HG02678 (cell line): ENCODE data around the gene GNB2.

Experiments used
- ATAC-seq: cut with Tn5 transposase; IDR thresholded peaks from one replicate; pipeline ENCODE4 v1.9.1; 2021; ENCODE audit warnings: mild to moderate bottlenecking, moderate library complexity; ENCODE audit not compliant: unreplicated experiment

The GNB2 gene

GRCh38 chr7:100680576-100681271 lies 7.2 kb downstream of the GNB2 start:
- ATAC-seq, result no peak

- ATAC-seq, result no peak
Observed at GRCh38 chr7:100681491-100682227, 8.1 kb downstream of the GNB2 start.

GRCh38 chr7:100682228-100682741 lies 8.7 kb downstream of the GNB2 start:
- no peak for ATAC-seq

GRCh38 chr7:100682991-100683658 lies 9.6 kb downstream of the GNB2 start:
- no peak for ATAC-seq

- no peak for ATAC-seq
Observed at GRCh38 chr7:100683659-100684533, 10.4 kb downstream of the GNB2 start.

- ATAC-seq, result no peak
Observed at GRCh38 chr7:100684534-100685042, 11.0 kb downstream of the GNB2 start.

- ATAC-seq, result no peak
Observed at GRCh38 chr7:100685049-100685605, 11.6 kb downstream of the GNB2 start.

- ATAC-seq, result no peak
Observed at GRCh38 chr7:100685631-100686145, 12.1 kb downstream of the GNB2 start.

GRCh38 chr7:100686201-100686821 lies 12.8 kb downstream of the GNB2 start:
- ATAC-seq, result no peak

GRCh38 chr7:100686822-100687211 lies 13.3 kb downstream of the GNB2 start:
- ATAC-seq, result no peak

GRCh38 chr7:100687261-100687660 lies 13.7 kb downstream of the GNB2 start:
- no peak for ATAC-seq

GRCh38 chr7:100687751-100688300 lies 14.3 kb downstream of the GNB2 start:
- ATAC-seq, result no peak

- no peak for ATAC-seq
Observed at GRCh38 chr7:100688326-100688860, 14.9 kb downstream of the GNB2 start.

- ATAC-seq, result no peak
Observed at GRCh38 chr7:100689230-100690135, 15.9 kb downstream of the GNB2 start.

- ATAC-seq, result no peak
Observed at GRCh38 chr7:100691676-100692577, 18.4 kb downstream of the GNB2 start.

GRCh38 chr7:100692578-100692961 lies 19.0 kb downstream of the GNB2 start:
- ATAC-seq, result no peak
